GM12878 (cell line): ENCODE results near the gene MANF. TPM values are rescaled to one million over a fixed set of nuclear protein-coding genes. Genes with fewer than 3 reads are reported as not detected.

Source experiments
- BCLAF1 ChIP-seq: fragments of 450-650 bp; IDR thresholded peaks from 2 replicates; pipeline ENCODE4 v1.6.1; 2017; ENCODE audit warnings: antibody characterized with exemption, mild to moderate bottlenecking, moderate library complexity
- CEBPZ ChIP-seq: fragments of 150-350 bp; IDR thresholded peaks from 2 replicates; pipeline ENCODE4 v1.6.1; 2016; ENCODE audit warnings: low read depth, low read length
- MTA3 ChIP-seq: IDR thresholded peaks from 2 replicates; pipeline ENCODE4 v1.6.1; 2012; ENCODE audit warnings: low read length, inconsistent platforms, borderline replicate concordance
- NR2C2 ChIP-seq: IDR thresholded peaks from 2 replicates; pipeline ENCODE4 v1.6.1; 2011; ENCODE audit warnings: borderline replicate concordance, low read depth; ENCODE audit not compliant: control insufficient read depth, insufficient read length
- STAT1 ChIP-seq: fragments of 450-650 bp; conservative IDR thresholded peaks from 2 replicates; pipeline ENCODE4 v1.6.1; 2014; ENCODE audit warnings: antibody characterized with exemption, mild to moderate bottlenecking
- TCF12 ChIP-seq: IDR thresholded peaks from 2 replicates; pipeline ENCODE4 v1.6.1; 2011; ENCODE audit warnings: low read depth, mild to moderate bottlenecking, low read length
- YY1 ChIP-seq: IDR thresholded peaks from 2 replicates; pipeline ENCODE4 v1.6.1; 2011; ENCODE audit warnings: low read depth, mild to moderate bottlenecking, low read length
- ZBTB40 ChIP-seq: fragments of 450-650 bp; IDR thresholded peaks from 2 replicates; pipeline ENCODE4 v1.6.1; 2016; ENCODE audit warnings: mild to moderate bottlenecking, moderate library complexity, borderline replicate concordance
- polyA plus RNA-seq, 11 experiments: library from polyadenylated mRNA; depleted of rRNA in 4 of 11; unstranded in 6 of 11; stranded (reverse) in 5 of 11; fragments of >200 nt; fragmentation: Nextera tagmentation in 4 of 11; fragmentation: Illumina TruSeq in 1 of 11; extraction: Ambion mirVana in 4 of 11; extraction: Trizol in 1 of 11; gene quantifications; 1 replicate in 1 of 11; 2 replicates in 10 of 11; pipeline versions ENCODE4 v1.2.1 to v1.2.3, GENCODE V29; 2011 to 2016; ENCODE audit warnings: inconsistent platforms in 2 of 11, missing spikeins in 2 of 11, low read depth in 1 of 11
- total RNA-seq, 4 experiments: library from RNA; depleted of rRNA in 3 of 4; stranded (reverse); fragments of >200 nt in 3 of 4; fragmentation: Illumina TruSeq in 1 of 4; extraction: Trizol in 1 of 4; gene quantifications; 2 replicates each; pipeline versions ENCODE4 v1.2.1 to v1.2.3, GENCODE V29; 2013 to 2021

MANF gene
- total and polyA plus RNA-seq, 10 of the 15 experiments (the other 5 are each of a cell fraction or from before 2014, with no cell fraction given) = 22.0 to 120 (median 82.9) TPM

- no peak for TF ChIP-seq BCLAF1
- no peak for TF ChIP-seq YY1
- TF ChIP-seq STAT1 = no peak
- TF ChIP-seq MTA3 = no peak
- no peak for TF ChIP-seq TCF12
- TF ChIP-seq ZBTB40 = no peak
- no peak for TF ChIP-seq NR2C2
- no peak for TF ChIP-seq CEBPZ
Measured at GRCh38 chr3:51340013-51340829, 44.9 kb upstream of the MANF start (continued).
